Vagina (tissue), 2 donors: Measurements from ENCODE around the gene ZKSCAN3. TPM values are rescaled to one million over a fixed set of nuclear protein-coding genes. Genes with fewer than 3 reads are reported as not detected.

Experiments used
- DNase-seq, 2 donors: peaks; one replicate each; pipeline ENCODE4 v3.0.0-alpha.2; 2017; ENCODE audit errors: extremely low spot score in 2 of 2
- H3K27ac ChIP-seq: fragments of 200-600 bp; sonication (generic); one replicate; pipeline ENCODE4 v1.5.1; 2019
- H3K27me3 ChIP-seq: fragments of 200-600 bp; sonication (generic); one replicate; pipeline ENCODE4 v1.5.1; 2019
- H3K36me3 ChIP-seq, 2 donors: fragments of 200-600 bp; sonication (generic); one replicate each; pipeline ENCODE4 v1.5.1; 2017 to 2019
- H3K4me1 ChIP-seq: fragments of 200-600 bp; sonication (generic); one replicate; pipeline ENCODE4 v1.5.1; 2019
- H3K4me3 ChIP-seq, 2 donors: fragments of 200-600 bp; sonication (generic); 1 replicate in 1 of 2; 2 replicates in 1 of 2; pipeline ENCODE4 v1.5.1; 2016 to 2019
- H3K9me3 ChIP-seq: fragments of 200-600 bp; sonication (generic); one replicate; pipeline ENCODE4 v1.5.1; 2019
- CTCF ChIP-seq, 3 experiments: fragments of 450-650 bp in 2 of 3; fragments of 200-600 bp in 1 of 3; sonication (generic) in 1 of 3; IDR thresholded peaks; one replicate each; pipeline ENCODE4 v1.5.1; 2017 to 2019; ENCODE audit warnings: antibody characterized with exemption in 3 of 3, mild to moderate bottlenecking in 2 of 3, moderate library complexity in 2 of 3
- POLR2A ChIP-seq, 2 donors: fragments of 450-650 bp; IDR thresholded peaks; one replicate each; pipeline ENCODE4 v1.6.1; 2017; ENCODE audit warnings: antibody characterized with exemption in 2 of 2, mild to moderate bottlenecking in 2 of 2, moderate library complexity in 2 of 2
- POLR2AphosphoS5 ChIP-seq, 2 donors: sonication (generic); formaldehyde crosslinking; IDR thresholded peaks; one replicate each; pipeline ENCODE4 v1.9.0; 2017; ENCODE audit warnings: antibody characterized with exemption in 2 of 2, mild to moderate bottlenecking in 2 of 2, low read depth in 1 of 2; ENCODE audit not compliant: insufficient read depth in 1 of 2
- intact Hi-C: fragments of 100-400 bp; cut with DNase I; formaldehyde crosslinking; loops from one replicate; pipeline ENCODE4 v1.15.1; 2023
- total RNA-seq: library from RNA; depleted of rRNA; stranded (reverse); fragments of >200 nt; gene quantifications from one replicate; pipeline ENCODE4 v1.2.3, GENCODE V29; 2016

The ZKSCAN3 gene
- total RNA-seq, 1 donor from 2014 or later: 2.9 TPM

GRCh38 chr6:28330041-28330440 is 19.7 kb upstream of the ZKSCAN3 start:
- H3K4me1 ChIP-seq: peaks cover 5% of the 10 kb centered on the region
- H3K36me3 ChIP-seq: peaks cover 8 to 41% of the 10 kb centered on the region in 2 donors
- intact Hi-C loops: no loop called here

GRCh38 chr6:28333047-28333446 is 16.7 kb upstream of the ZKSCAN3 start:
- H3K36me3 ChIP-seq: peaks cover 0 to 11% of the 10 kb centered on the region in 2 donors
- no peaks in the 10 kb centered on the region for H3K27me3 ChIP-seq
- H3K4me1 ChIP-seq: peaks cover 18% of the 10 kb centered on the region
- no peak overlapping the region for H3K27ac ChIP-seq
- no peak overlapping the region for H3K4me3 ChIP-seq
- H3K9me3 ChIP-seq: no peaks in the 10 kb centered on the region
- DNase-seq: no peak
- intact Hi-C loops: no loop called here
- no peak for TF ChIP-seq POLR2AphosphoS5 (IDR thresholded peaks at IDR 0.05; ENCODE audit: insufficient read depth in 1 of 2, low read depth in 1 of 2)
- TF ChIP-seq POLR2A (IDR thresholded peaks at IDR 0.05): no peak
- no peak for TF ChIP-seq CTCF (IDR thresholded peaks at IDR 0.05)

More at GRCh38 chr6:28330041-28330440, 19.7 kb upstream of the ZKSCAN3 start:
- Histone ChIP-seq H3K9me3 (peaks cover 22% of the 10 kb centered on the region), H3K27ac (no peak overlapping the region), H3K4me3 (no peak overlapping the region), H3K27me3 (no peaks in the 10 kb centered on the region)
- DNase-seq: no peak
- no peak for TF ChIP-seq POLR2AphosphoS5 (IDR thresholded peaks at IDR 0.05; ENCODE audit: insufficient read depth in 1 of 2, low read depth in 1 of 2)
- no peak for TF ChIP-seq POLR2A (IDR thresholded peaks at IDR 0.05)
- TF ChIP-seq CTCF (IDR thresholded peaks at IDR 0.05): no peak

- DNase-seq: no peak
- Histone ChIP-seq H3K4me3 (no peak overlapping the region), H3K27me3 (no peaks in the 10 kb centered on the region), H3K4me1 (peaks cover 18% of the 10 kb centered on the region), H3K36me3 (peaks cover 0 to 8% of the 10 kb centered on the region in 2 donors), H3K9me3 (no peaks in the 10 kb centered on the region), H3K27ac (no peak overlapping the region)
- no peak for TF ChIP-seq CTCF (IDR thresholded peaks at IDR 0.05)
- TF ChIP-seq POLR2AphosphoS5 (IDR thresholded peaks at IDR 0.05; ENCODE audit: insufficient read depth in 1 of 2, low read depth in 1 of 2): no peak
- no peak for TF ChIP-seq POLR2A (IDR thresholded peaks at IDR 0.05)
- intact Hi-C loops: no loop called here
Measured at GRCh38 chr6:28333599-28334018, 16.1 kb upstream of the ZKSCAN3 start.

GRCh38 chr6:28334286-28335039 is 15.3 kb upstream of the ZKSCAN3 start:
- Histone ChIP-seq H3K27me3 (no peaks in the 10 kb centered on the region), H3K4me3 (peak overlapping the region; percentile 68 to 73), H3K9me3 (no peaks in the 10 kb centered on the region), H3K4me1 (peaks cover 18% of the 10 kb centered on the region), H3K27ac (peak overlapping the region; percentile 97), H3K36me3 (peaks cover 0 to 1% of the 10 kb centered on the region in 2 donors)
- no peak for DNase-seq
- intact Hi-C loops: no loop called here
- TF ChIP-seq POLR2A (IDR thresholded peaks at IDR 0.05) (no peak), POLR2AphosphoS5 (IDR thresholded peaks at IDR 0.05; ENCODE audit: insufficient read depth in 1 of 2, low read depth in 1 of 2) (no peak)

GRCh38 chr6:28335040-28335563 is 14.6 kb upstream of the ZKSCAN3 start:
- Histone ChIP-seq H3K27me3 (no peaks in the 10 kb centered on the region), H3K4me1 (peaks cover 18% of the 10 kb centered on the region), H3K27ac (peak overlapping the region; percentile 97), H3K4me3 (peak overlapping the region; percentile 68 to 73), H3K36me3 (no peaks in the 10 kb centered on the region), H3K9me3 (no peaks in the 10 kb centered on the region)
- no peak for DNase-seq
- no peak for TF ChIP-seq CTCF (IDR thresholded peaks at IDR 0.05)
- intact Hi-C loops: no loop called here
